Stimulated activated CD4-positive, alpha-beta T cell treated with anti-CD3 and anti-CD28 coated beads, Interleukin-15, amount 100 ng/mL, for 1 hour (primary cell): ENCODE results near the gene ZNF791.
"Not testable (repeated sequence)": the region's sequence is repeated elsewhere in the genome, so short reads cannot be mapped to it uniquely, and the experiment has no call there.

Experiments used
- DNase-seq, 2 donors: peaks; one replicate each; pipeline ENCODE4 v3.0.0-alpha.2; 2020; ENCODE audit warnings: low read depth in 1 of 2, low spot score in 1 of 2

Gene ZNF791

DNA sequence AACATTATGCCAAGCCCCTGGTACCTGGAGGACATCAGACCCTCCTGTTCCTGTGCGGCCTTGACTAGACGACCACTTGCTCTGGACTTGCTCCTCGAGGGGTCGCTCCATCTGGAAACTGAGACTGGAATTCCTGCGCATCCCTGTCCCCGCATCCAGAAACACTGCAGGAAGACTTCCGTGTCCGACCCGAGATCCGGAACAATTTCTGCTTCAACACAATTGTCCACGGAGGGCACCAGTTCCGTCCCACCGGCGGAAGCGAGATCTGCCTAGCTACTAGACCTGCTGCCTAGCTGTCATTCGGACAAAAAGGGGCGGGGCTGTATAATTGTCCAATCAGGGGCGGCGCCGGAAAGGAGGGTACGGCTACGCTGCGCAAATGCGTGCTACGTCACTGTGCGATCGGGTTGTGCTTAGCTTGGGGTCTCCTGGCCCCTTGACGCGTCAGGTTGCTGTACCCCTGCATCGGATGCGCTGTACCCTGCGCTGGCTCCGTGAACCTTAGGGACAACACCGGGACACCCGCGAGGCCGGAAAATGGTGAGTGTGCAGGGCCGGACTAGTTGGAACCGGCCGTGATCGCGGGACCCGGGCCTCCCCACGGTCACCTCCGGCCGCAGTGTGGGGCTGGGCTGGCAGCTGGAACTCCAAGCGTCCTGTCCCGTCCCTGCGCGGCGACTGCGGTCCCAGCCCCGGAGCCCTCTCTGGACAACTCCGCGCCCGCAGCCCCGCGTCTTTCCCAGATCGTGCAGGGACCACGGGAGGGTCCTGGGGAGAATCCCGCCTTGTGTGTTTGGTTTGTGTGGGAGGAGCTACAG, at the start of gene ZNF791, which contains the start of gene ZNF490:
ZNF791 (plus strand) TSS at position 381 of the 821 bp plus-strand sequence; CDS start at position 541, 160 bp downstream.
ZNF490 (minus strand) TSS at position 274 of the 821 bp plus-strand sequence; CDS start at position 141, 133 bp downstream.
- peak; percentile 86 to 91 for DNase-seq

- DNase-seq, result peak; percentile 86 to 92
These were observed 46.6 kb upstream of the ZNF791 start for GRCh38 chr19:12564016-12564664.

- not testable (repeated sequence) for DNase-seq
These were observed 44.3 kb upstream of the ZNF791 start for GRCh38 chr19:12566380-12566779.

- DNase-seq, result no peak
These were observed 42.8 kb upstream of the ZNF791 start for GRCh38 chr19:12567951-12568350.

GRCh38 chr19:12574036-12574435, 36.7 kb upstream of the ZNF791 start:
- no peak for DNase-seq

- DNase-seq, result no peak
These were observed 32.1 kb upstream of the ZNF791 start for GRCh38 chr19:12578641-12579040.

- DNase-seq, result no peak
These were observed 30.5 kb upstream of the ZNF791 start for GRCh38 chr19:12580180-12580694.

DNA sequence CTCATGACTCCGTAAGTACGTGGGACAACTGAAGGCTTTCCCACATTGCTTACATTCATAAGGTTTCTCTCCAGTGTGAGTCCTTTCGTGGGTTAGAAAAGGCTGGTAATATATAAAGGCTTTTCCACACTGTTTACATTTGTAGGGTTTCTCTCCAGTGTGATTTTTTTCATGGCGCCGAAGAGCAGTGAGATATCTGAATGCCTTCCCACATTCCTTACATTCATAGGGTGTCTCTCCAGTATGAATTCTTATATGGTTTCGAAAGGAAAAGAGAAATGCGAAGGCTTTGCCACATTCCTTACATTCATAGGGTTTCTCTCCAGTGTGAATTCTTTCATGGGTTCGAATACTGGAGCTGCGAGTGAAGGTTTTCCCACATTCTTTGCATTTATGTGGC, 29.6 kb upstream of the ZNF791 start:
- DNase-seq, result no peak

DNA sequence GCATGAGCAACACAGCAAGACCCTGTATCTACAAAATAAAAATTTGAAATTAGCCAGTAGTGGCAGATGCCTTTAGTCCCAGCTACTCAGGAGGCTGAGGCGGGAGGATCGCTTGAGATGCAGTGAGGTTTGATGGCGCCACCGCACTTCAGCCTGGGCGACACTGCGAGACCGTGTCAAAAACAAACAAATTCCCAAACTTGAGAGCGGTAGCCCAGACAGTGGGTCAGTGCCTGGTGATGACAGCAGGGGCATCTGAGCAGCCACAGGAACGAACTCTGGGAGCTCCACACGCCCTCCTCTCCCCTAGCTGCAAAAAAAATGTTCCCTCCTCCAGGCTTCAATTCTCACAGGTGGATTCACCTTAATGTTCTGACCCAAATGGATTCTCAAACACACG, 14.2 kb upstream of the ZNF791 start:
- no peak for DNase-seq

DNA sequence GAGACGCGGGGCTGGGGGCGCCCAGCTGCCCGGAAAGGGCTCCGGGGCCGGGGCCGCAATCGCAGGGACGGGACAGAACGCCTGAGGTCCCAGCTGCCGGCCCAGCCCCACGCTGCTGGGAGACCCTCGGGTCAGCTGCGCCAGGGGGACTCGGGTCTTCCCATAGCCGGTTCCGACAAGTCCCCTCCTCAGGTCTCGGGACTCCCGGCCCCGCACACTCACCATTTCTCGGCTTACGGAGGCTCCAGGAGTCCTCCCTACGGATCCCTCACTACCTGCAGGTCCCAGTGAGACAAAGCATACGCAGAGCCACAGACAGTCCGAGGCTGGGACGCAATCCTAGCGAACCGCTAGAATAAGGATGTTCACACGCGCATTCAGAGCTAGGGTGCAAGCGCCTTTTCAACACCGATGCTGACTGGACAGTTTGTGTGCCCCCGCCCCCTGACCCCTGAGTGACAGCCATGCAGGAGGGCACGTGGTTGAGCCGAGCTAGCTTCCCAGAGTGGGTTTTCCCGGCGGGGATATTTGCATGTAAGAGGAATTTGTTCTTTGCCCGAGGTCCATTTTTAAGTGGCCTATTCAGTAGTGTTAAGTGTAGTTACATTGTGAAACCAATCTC, 13.7 kb upstream of the ZNF791 start:
- DNase-seq, result no peak

GRCh38 chr19:12597594-12597993, 13.1 kb upstream of the ZNF791 start:
- no peak for DNase-seq

GRCh38 chr19:12603714-12604113, 7.0 kb upstream of the ZNF791 start:
- no peak for DNase-seq

DNA sequence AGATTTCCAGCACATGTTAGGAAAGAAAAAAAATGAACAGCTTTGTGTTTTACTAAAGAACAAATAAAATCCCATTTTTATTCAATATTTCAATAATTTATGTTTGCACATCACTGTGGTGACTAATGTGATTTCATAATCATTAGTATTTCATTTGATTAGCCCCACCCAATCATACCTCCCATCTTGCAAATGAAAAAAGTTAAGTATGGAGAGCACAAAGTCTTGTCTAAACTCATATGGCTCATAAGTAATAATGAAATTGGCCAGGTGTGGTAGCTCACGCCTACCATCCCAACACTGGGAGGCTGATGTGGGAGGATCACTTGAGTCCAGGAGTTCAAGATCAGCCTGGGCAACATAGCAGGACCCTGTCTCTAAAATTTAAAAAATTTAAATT, 3.9 kb upstream of the ZNF791 start:
- DNase-seq, result no peak

DNA sequence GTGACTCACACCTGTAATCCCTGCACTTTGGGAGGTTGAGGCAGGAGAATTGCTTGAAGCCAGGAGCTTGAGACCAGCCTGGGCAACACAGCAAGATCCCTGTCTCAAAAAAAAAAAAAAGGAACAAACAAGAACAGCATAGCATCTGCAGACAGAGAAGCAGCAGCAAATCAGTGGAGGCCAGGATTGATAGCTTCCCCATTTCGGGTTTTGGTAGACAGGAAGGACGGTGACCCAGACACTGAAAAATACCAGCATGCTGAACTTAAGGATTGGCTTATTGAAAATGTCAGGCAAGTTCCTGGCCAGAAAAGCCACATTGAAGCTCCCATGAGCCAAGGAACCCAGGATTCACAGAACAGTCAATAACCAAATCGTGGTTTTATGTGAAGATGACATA, 3.1 kb upstream of the ZNF791 start:
- DNase-seq, result no peak

DNA sequence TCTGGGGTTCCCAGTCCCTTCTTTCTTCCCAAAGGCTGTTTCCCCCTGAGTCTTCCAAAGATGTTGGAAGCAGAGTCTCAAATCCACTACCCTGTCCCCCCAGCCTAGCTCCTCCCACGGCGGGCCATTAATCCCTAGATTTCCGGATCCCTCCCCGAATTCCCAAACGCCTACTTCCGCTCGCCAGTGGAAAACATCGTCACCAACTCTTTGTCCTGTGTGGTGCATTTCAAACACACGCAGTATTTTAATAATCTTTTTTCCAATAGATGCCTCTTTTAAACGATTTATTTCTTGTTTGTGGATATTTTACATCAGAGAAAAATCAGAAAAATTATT, 610 bp downstream of the ZNF791 start:
- DNase-seq, result no peak

- DNase-seq, result no peak
These were observed 6.9 kb downstream of the ZNF791 start for GRCh38 chr19:12617646-12618045.

GRCh38 chr19:12621253-12622024, 10.7 kb downstream of the ZNF791 start:
- not testable (repeated sequence) for DNase-seq

GRCh38 chr19:12623361-12624031, 12.8 kb downstream of the ZNF791 start:
- DNase-seq, result no peak

DNA sequence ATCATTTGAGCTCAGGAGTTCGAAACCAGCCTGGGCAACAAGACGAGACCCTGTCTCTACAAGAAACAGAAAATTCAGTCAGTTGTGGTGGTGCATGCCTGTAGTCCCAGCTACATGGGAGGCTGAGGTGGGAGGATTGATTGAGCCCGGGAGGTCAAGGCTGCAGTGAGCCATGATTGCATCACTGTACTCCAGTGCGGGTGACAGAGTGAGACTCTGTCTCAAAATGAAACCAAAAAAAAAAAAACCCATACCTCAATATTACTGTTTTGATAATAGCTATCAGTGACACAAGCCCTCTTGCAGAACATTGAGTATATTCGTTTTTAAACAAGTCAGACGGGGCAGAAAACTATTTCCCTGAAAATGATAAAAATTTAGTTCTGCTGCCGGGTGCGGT, 16.2 kb downstream of the ZNF791 start:
- DNase-seq, result no peak
